GM19324 (cell line): ENCODE data around the gene PLCB2.
A peak's percentile ranks its signal among the peaks of the same experiment; 100 is the strongest.

ENCODE experiments used
- ATAC-seq: cut with Tn5 transposase; IDR thresholded peaks from one replicate; pipeline ENCODE4 v1.9.1; 2021; ENCODE audit warnings: mild to moderate bottlenecking, moderate library complexity; ENCODE audit not compliant: unreplicated experiment, low FRiP score

PLCB2 gene

DNA sequence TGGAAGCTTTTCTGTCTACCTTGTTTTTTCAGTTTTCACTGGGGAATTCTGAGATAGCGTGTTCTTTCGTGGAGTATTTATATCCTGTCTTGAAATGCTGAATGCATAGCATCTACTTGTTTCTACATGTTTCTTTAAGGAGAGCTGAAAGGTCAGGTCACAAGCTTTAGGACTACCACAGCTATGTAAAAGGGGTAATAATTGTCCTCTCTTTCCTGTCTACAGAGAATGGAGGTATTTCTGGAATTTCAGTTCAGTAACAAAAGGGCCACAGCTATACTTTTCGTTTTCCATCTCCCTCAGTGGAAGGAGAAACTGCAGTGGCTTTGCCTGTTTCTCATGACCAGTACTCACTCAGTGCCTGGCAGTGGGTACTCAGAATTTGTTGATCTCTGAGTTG lies 20.4 kb upstream of the PLCB2 start:
- no peak for ATAC-seq

DNA sequence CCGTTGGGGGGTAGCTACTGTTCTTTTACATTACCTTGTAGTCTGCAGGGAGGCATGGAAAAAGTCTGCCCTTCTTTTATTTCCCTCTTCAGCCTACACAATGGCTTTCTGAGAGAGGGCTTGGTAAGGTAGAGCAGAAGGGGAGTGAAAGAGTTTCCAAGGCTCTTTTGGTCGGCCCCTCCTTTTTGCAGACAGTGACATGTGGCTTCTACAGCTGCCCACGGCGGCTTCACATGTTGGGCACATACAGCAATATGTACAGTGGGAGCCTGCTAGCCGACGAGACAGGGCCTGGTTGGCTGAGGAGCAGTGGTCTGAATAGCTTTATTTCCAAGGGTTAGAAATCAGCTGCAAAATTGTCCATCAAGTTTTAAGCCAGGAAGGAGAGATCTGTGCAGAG lies 19.7 kb upstream of the PLCB2 start:
- ATAC-seq: no peak

DNA sequence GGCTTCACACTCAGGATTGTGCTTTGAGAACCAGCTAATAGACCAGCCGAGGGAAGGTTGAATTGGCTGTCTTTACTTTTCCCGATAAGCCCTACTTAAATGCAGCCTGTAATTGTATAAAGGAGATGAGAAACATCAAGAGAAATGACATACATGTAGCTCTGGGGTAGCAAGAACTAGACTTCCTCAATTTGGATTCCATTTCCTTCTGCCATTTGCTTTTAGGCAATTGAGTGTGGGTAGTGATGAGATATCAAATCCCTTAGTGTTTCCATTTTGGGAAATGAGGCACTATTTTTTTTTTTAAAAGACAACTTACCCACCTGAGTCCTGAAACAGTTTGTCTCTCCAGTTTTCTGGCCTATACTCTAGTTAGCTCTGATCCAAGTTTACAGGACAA lies 18.0 kb upstream of the PLCB2 start:
- ATAC-seq: no peak

DNA sequence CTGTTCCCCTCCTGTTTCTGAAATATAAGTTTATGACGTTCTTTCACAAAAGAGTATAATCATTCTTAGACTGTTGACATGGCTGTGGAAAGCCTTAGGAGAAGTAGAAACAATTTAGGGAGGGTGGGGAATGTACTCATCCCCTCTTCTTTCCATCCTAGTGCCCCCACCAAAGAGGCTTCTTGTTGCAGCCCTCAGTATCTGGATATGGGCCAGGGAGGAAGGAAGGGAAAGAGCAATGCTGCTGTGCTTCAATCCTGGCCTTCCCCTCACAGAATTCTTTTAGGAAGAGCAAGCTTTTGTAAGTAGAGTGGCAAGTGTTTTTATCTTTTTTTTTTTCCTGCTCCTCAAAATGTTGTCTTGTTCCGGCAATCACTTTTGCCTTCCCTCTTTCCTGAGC lies 17.5 kb upstream of the PLCB2 start:
- ATAC-seq: no peak

DNA sequence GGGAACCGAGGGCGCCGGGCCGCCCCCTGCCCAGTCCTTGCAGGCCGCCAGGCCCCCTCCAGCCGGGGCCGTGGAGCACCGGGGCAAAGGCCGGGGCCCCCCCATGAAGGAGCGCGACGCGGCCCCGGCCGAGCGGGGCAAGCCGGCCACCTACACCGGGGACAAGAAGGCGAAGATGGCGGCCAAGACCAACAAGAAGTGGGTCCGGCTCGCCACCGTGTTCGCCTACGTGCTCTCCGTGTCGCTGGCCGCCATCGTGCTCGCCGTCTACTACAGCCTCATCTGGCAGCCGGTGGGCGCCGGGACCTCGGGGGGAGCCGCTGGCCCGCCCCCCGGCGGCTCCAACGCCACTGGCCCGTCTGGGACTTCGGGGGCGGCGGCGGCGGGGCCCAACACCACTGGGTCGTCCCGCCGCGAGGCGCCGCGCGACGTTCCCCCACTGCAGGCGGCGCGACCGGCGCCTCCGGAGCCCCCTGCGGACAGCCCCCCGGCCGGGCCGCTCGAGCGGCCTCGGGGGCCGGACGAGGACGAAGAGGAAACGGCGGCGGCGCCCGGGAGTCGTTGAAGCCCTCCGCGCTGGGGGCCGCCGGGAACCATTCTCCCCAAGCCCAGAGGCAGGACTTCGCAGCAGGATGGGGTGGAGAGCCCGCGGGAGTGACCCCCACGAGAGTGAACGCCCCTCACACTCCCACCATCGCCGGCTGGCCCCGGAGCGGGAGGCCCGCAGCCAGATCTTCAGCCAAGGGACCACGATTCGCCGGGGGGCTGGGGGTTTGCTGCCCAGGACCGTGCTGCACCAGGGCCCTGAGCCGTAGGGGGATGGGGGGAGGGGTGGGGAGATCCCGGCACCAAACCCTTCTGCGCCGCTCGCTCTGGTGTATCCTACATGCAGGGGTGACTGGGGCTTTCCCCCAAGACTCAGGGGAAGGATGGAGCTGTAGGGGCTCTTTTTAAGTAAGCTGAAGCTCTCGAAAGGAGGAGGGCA lies 16.5 kb upstream of the PLCB2 start:
- ATAC-seq: peak; percentile 22

DNA sequence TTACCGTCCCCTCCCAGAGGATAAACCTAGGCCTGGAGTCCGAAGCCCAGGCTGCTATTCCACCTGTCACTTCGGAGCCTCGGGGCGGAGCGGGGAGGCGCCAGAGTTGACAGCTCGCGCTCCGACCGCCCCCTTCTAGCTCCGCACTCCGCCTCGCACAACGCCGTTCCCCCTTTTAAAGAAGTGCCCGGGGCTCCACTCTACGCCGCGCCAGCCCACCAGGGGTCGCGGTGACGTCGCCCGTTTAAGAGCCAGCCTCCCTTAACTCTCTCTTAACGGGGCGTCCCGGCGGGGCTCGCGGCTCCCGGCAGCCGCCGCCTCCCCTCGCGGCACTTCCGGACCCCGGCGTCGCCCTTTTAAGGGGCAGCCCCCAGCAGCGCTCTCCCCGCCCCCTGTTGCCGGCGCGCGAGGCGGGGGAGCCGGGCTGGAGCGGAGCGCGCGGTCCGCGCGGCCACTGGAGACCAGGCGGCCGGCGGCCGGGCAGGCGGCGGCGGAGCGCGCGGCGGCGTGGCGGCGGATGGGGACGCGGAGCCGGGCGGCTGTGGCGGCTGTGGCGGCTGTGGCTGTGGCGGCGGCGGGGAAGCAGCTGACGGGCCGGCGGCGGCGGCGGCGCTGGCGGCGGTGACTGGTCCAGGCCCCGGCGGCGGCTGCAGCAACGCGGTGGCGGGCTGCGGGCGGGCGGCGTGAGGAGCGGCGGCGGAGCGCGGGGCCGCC lies 15.7 kb upstream of the PLCB2 start, which contains the start of gene INAFM2:
TSS of gene INAFM2 (plus strand) at position 454 of the 714 bp plus-strand sequence. CDS start 364 bp downstream, outside the sequence.
- ATAC-seq: peak; percentile 90

DNA sequence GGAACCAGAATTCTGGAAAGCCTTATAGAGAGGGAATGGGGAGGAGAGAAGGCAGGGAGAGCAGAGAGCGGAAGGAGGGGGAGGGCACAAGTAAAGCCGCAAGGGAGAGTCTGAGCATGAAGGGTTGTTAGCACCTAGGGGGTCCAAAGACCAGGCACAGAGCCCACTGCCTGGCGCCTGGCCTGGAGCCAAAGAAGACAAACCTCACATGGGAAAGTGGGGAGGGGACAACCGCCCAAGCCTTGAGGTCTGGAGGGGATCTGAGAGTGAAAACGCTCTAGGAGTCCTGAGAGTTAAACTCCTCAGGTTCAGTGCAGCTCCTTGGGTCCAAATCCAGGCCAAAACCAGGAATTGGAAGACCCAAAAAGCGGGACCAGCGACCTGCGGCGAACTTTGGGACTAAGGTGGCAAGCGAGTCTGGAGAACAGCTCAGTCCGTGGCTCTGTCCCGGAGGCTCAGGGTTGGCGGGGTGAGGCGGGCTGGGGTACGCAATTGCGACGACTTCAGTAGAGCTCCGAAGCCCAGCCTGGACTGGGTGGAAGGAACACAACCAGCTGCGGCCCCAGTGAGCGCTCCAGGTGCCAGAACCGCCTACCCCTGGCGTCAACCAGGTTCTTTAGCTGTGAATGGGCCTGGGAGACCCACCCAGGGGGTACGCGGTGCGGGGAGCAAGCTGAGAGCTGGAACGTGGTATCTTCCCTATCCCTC lies 14.9 kb upstream of the PLCB2 start:
- no peak for ATAC-seq

DNA sequence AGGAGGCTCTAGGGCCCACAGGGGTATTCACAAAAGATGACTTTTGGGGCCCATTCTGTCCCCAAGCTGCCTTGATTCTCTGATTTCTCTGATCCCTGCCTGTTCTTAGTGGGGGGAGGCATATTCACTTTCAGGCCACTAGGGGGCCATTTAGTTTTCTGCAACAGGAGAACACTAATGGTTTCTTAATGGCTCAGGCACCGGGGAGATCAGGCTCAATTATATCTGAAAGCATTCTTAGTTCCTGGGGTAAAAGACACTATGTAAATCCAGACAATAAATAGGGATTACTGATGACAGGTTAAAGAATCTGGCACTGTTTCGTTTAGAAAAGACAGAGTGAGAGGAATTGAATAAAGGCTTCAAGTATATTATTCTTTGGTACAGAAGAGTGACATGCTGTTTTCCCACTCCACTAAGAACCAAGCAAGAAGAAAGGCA lies 13.2 kb upstream of the PLCB2 start:
- no peak for ATAC-seq

DNA sequence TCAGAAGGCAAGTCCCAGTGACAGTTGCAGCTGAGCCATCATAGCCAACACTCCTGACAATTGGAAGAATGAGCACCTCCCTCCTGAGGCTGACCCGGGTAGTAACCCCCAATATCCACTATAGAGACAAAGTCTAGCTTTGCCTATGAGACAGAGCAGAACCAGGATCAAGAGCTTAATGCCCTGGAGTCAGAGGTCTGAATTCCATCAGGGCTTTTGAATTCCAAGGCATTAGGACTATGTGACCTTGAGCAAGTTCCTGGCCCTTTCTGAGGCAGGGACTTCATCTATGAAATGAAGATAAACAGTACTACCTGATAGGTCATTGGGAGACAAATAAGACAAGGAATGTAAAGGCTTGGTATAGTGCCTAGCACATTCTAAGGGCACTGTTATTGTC lies 12.7 kb upstream of the PLCB2 start:
- ATAC-seq: no peak

DNA sequence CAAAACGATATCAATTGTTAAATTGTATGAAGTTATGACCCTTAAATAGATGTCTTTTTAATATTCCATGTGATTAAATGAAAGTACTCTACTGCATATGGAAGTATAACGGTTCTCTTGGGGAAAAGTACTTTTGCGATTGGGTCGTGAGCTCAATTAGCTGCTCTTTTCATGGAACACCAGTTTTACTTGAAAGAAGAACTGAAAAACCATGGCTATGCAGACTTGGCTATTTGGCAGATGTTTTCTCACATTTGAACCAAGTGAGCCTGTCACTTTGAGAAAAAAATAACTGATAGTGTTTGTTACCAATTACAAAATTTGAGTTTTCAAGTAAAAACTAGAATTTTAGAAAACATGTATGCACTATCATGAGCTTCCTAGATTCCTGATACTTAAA lies 9.8 kb upstream of the PLCB2 start:
- ATAC-seq: no peak

DNA sequence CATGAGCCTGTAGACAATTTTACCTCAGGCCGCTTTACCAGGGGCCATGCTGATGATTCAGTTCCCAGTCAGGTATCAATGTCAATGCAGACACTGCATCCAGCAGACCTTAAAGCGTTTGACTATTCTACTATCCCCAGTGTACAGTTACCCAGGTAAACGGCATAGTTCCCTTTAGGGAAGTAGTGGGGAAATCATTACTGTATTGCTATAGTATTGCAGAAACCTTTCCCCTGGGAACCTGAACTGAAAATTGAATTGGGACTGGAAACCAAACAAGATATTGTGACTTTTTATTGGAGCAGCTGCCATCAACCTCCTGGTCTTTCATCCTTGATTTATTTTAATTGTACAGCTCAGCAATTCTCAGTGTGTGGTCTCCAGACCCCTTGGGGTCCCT lies 9.2 kb upstream of the PLCB2 start:
- no peak for ATAC-seq

DNA sequence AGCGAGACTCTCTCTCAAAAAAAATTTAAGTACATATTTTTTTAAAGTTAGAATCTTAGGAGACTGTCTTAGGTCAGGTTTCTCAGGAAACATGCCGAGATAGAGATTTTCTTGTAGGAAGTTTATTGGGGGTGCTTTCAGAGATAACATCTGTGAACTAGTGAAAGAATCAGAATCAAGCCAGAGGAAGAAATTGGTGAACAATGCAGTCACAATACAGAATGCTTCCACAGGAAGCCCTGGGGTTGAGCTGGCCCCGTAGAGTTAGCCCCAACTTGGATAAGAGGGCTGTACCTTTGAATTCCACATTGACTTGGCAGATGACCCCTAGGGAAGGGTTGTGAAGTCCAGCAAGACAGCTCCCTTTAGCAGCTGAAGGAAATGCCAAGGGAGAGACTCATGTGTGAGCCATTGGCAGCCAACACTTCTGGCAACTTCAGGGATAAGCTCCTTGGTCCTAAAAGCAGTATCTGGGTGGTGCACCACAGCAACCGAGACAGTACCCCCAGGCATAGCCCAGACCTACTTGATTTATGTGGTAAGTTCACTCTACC lies 7.1 kb upstream of the PLCB2 start:
- no peak for ATAC-seq

DNA sequence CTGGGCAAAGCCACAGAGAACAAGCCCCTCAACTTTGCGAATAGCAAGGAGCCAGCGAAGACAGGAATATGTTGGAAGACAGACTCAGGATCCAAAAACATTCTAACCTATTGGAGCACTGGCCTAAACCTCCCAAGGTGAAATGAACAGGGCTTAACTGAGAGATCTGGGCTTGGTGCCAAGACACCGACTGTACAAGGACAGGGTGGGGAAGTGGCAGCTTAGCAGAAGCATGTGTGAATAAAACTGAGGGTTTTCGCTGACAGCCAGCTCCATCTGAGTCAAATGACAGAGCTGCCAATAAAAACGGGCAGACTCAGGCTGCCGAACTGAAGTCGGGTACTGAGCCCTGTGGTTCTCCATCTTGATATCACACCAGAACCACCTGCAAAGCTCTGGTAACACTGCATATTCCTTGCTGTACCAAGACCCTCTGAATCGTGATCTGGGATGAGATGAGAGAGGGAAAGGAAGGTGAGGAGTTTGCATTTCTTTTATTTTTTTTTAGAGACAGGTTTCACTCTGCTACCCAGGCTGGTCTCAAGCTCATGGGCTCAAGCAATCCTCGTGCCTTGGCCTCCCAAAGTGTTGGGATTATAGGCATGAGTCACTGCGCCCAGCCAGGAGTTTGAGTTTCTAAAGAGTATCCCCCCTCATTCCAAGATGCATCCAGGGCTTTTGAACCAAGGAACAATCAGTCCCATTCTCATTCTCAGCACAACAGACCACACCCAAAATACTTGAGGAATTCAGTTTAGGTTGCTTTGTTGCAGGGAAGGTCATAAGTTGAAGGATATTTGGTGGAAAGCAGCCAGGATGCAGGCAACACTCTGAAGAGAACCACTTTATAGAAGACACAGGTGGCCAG lies 6.0 kb upstream of the PLCB2 start:
- ATAC-seq: no peak

DNA sequence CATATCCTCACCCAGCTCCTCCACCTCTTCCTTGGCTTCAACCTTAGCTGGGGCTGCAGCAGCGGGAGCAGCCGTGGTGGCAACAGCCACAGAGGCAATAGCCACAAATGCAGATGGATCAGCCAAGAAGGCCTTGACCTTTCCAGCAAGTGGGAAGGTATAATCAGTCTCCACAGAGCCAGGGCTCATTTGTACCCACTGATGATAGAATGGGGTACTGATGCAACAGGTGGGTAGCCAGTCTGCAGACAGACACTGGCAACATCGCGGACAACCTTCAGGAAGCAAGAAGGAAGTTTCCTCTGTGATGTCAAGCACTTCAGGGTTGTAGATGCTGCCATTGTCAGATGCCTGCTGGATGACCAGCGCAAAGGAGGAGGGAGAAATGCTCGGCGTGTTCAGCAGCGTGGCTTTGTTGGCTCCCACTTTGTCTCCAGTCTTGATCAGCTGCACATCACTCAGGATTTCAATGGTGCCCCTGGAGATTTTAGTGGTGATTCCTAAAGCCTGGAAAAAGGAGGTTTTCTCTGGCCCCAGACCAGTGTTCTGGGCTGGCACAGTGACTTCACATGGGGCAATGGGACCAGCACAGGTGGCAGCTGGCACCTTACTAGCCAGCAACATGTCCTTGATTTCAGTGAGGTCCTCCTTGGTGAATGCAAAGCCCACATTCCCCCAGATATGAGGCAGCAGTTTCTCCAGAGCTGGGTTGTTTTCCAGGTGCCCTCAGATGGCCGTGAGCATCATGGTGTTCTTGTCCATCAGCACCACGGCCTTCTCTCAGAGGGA lies 4.8 kb upstream of the PLCB2 start:
- no peak for ATAC-seq

DNA sequence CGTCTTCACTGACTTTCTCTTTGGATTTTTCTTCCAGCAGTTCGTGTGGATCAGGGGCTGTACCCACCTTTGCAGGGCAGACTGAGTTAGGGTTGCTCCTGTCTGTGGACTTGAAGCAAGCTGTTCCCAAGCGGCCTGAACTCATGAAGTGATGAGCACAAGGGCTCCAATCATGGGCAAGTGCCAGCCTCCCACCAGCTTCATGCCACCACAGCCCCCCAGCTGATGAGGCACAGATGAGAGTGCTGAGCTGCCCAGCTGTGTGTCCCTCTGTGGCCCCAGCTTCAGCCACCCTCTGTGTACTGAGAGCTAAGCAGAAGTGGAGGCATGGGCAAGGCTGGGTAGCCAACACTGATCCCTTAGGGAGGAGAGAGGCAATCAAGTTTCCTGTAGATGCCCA lies 3.3 kb upstream of the PLCB2 start:
- ATAC-seq: no peak

DNA sequence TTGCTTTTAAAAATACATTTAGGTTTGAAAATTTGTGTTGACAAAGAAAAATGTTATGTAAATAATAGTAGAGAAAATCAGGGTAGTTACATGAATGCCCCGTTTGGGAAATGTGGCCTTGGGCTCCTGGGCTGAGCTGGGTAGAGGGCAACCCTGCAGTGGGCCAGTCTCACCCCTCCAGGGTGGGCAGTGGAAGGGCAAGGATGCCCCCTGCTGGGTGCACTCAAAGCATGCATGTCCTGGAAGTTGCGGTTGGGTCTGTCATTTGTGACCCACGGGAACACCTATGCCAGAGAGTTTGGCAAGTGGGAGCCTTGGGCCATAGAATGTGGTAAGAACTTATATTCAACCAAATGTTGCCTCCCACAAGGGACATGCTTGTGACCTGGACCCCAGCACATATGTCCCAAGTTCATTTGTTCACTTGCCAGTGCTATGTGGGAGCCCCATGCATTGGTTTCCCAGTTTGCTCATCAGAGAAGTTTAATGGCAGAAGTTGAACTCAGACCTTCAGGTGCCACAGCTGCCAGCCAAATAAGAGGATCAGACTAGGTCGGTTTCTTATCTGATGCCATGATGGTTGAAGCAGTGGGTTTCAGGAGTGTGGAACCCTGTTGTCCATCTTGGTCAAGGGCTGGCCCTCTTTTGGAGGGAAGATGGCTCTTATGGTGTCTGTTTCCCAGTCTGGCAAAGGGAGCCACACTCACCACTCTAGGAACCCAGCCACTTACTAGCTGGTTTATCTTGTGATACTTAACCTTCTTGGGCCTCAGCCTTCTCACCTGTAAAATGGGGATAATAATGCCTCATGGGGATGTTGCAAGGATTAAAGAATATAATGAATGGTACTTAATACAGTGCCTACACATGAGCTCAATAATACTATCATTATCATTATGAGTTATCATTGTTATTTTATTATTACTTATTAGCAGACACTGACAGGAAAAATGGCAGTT lies 2.5 kb upstream of the PLCB2 start:
- ATAC-seq: no peak

DNA sequence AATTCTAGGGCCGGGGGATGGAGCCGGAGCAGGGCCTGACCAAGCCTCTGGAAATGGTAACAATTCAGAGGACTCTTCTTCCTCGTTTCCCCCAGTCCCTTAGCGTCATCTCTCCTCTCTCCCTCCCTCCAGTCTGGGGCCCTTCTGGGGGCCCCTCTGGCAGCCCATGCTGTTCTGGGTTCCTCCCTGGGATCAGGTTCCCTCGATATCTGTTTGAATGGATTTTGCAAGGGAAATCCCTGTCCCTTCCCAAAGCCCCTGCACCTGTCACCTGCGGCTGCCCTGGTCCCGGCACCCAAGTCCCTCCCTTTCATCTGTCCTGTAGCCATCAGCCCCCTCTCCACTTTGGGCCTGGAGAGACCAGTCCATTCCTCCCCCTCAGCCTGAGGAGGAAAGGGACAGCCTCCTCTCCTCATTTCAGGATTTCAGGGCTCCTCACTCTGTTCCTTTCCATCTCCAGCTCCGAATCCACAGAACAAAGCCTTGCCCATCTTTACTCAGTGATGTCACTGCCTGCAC lies 1.7 kb upstream of the PLCB2 start:
- no peak for ATAC-seq

DNA sequence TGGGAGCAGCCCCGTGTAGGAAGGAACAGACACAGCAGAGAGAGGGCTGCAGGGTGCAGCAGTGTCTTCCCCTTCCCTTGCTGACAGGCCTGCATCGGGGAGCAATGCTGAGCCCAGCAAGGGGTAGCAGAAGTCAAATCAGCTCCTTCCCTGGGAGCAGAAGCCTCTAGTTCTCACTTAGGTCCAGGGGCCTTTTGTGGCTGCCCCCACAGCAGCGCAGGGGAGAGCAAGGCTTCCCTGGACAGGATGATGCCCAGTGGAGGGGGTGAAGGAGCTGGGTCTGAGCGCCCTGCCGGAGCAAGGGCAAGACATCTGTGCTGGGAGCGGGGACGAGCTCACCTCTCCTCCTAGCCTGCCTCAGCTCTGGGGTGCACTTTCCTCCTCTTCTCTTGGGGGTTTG lies 827 bp downstream of the PLCB2 start:
- ATAC-seq: no peak
